HCT116 (cell line): Measurements from ENCODE around the gene SSNA1. TPM values are rescaled to one million over a fixed set of nuclear protein-coding genes. Genes with fewer than 3 reads are reported as not detected.

Experiments
- ATAC-seq: fragments of 200-7000 bp; cut with Tn5 transposase; 2 replicates; pipeline ENCODE4 v1.9.1; 2020; ENCODE audit warnings: mild to moderate bottlenecking, moderate library complexity
- BruUV-seq: library from RNA; stranded (reverse); fragments of 400-500 nt; replicated peaks from 2 replicates; lab custom pipeline; 2021; lab: Mats Ljungman, UMichigan
- CTCF ChIA-PET: fragments of 300-600 bp; sonication (Branson Sonifier 250); formaldehyde crosslinking; loops from one replicate; lab custom pipeline; 2021; ENCODE audit warnings: antibody characterized with exemption; lab: Charles Lee
- POLR2A ChIA-PET: fragments of 300-600, 350-600 bp; sonication (Branson Sonifier 250); formaldehyde crosslinking; loops from one replicate; lab custom pipeline; 2021; ENCODE audit warnings: antibody characterized with exemption; lab: Charles Lee
- RAD21 ChIA-PET, 2 experiments: fragments of 300-600 bp; sonication (Branson Sonifier 250); formaldehyde crosslinking; loops; one replicate each; lab custom pipeline; 2023; ENCODE audit warnings: low total read pairs in 2 of 2; ENCODE audit not compliant: uncharacterized antibody in 2 of 2, unreplicated experiment in 2 of 2, low non-redundant PET in 1 of 2; lab: Charles Lee
- DNase-seq: peaks from one replicate; pipeline ENCODE4 v3.0.0-alpha.2; 2010; ENCODE audit warnings: low read depth, low spot score
- H2AFZ ChIP-seq: fragments of 200-600 bp; shearing (Covaris generic), sonication (generic); 2 replicates; pipeline ENCODE4 v1.6.1; 2017; ENCODE audit warnings: low read depth, mixed run types, mixed read lengths, antibody characterized with exemption, low read length; ENCODE audit not compliant: poor library complexity, severe bottlenecking
- H3K27ac ChIP-seq: 2 replicates; pipeline ENCODE4 v1.5.1; 2012; ENCODE audit warnings: low read depth, low read length
- H3K27me3 ChIP-seq: fragments of 200-600 bp; sonication (generic); 2 replicates; pipeline ENCODE4 v1.6.1; 2016; ENCODE audit warnings: mixed run types, low read length, mixed read lengths; ENCODE audit not compliant: insufficient read depth
- H3K36me3 ChIP-seq, 2 experiments: fragments of 200-500 bp in 1 of 2; fragments of 200-600 bp in 1 of 2; sonication (Bioruptor generic) in 1 of 2; sonication (generic) in 1 of 2; 2 replicates each; pipeline versions ENCODE4 v1.5.1 to v1.6.1; 2014 to 2016; ENCODE audit warnings: low read length in 2 of 2, inconsistent platforms in 1 of 2, mixed read lengths in 1 of 2, mixed run types in 1 of 2; ENCODE audit not compliant: insufficient read depth in 2 of 2, control insufficient read depth in 1 of 2
- H3K4me1 ChIP-seq, 2 experiments: fragments of 200-600 bp in 1 of 2; sonication (generic) in 1 of 2; 2 replicates each; pipeline versions ENCODE4 v1.5.1 to v1.6.1; 2012 to 2017; ENCODE audit warnings: low read length in 2 of 2, inconsistent platforms in 1 of 2, mild to moderate bottlenecking in 1 of 2, mixed read lengths in 1 of 2, mixed run types in 1 of 2, moderate library complexity in 1 of 2; ENCODE audit not compliant: insufficient read depth in 2 of 2, control insufficient read depth in 1 of 2
- H3K4me2 ChIP-seq: fragments of 200-600 bp; sonication (generic); 2 replicates; pipeline ENCODE4 v1.6.1; 2017; ENCODE audit warnings: mixed run types, low read length, mixed read lengths
- H3K4me3 ChIP-seq, 2 experiments: fragments of 200-600 bp in 1 of 2; sonication (generic) in 1 of 2; replicated peaks in 1 of 2; 2 replicates each; pipeline ENCODE4 v1.5.1; 2011 to 2016; ENCODE audit warnings: low read length in 2 of 2, control low read depth in 1 of 2, low read depth in 1 of 2, mild to moderate bottlenecking in 1 of 2, mixed read lengths in 1 of 2, mixed run types in 1 of 2
- H3K79me2 ChIP-seq: fragments of 200-600 bp; sonication (generic); 2 replicates; pipeline ENCODE4 v1.6.1; 2017; ENCODE audit warnings: mild to moderate bottlenecking, mixed run types, low read length, moderate library complexity, mixed read lengths; ENCODE audit not compliant: insufficient read depth
- H3K9ac ChIP-seq: fragments of 200-600 bp; sonication (generic); 2 replicates; pipeline ENCODE4 v1.6.1; 2016; ENCODE audit warnings: low read length, mixed read lengths
- H3K9me2 ChIP-seq: fragments of 200-600 bp; sonication (generic), shearing (Covaris generic); 2 replicates; pipeline ENCODE4 v1.6.1; 2017; ENCODE audit warnings: mixed run types, mild to moderate bottlenecking, moderate library complexity; ENCODE audit not compliant: insufficient read depth
- H3K9me3 ChIP-seq, 2 experiments: fragments of 200-500 bp in 1 of 2; fragments of 200-600 bp in 1 of 2; sonication (Bioruptor generic) in 1 of 2; sonication (generic) in 1 of 2; 2 replicates each; pipeline ENCODE4 v1.6.1; 2014 to 2017; ENCODE audit warnings: low read length in 2 of 2, mixed read lengths in 2 of 2, inconsistent platforms in 1 of 2, low read depth in 1 of 2, mild to moderate bottlenecking in 1 of 2, mixed run types in 1 of 2, moderate library complexity in 1 of 2; ENCODE audit not compliant: control insufficient read depth in 1 of 2, insufficient read depth in 1 of 2
- H4K20me1 ChIP-seq: fragments of 200-600 bp; sonication (generic), shearing (Covaris generic); 2 replicates; pipeline ENCODE4 v1.6.1; 2017; ENCODE audit warnings: mixed run types, mild to moderate bottlenecking, moderate library complexity; ENCODE audit not compliant: insufficient read depth
- CBX3 ChIP-seq: IDR thresholded peaks from 2 replicates; pipeline ENCODE4 v1.6.1; 2012; ENCODE audit warnings: low read depth
- EGR1 ChIP-seq: IDR thresholded peaks from 2 replicates; pipeline ENCODE4 v1.6.1; 2012; ENCODE audit warnings: low read depth
- FOSL1 ChIP-seq: IDR thresholded peaks from 2 replicates; pipeline ENCODE4 v1.6.1; 2012; ENCODE audit warnings: low read depth
- intact Hi-C: fragments of 100-400 bp; cut with micrococcal nuclease; formaldehyde crosslinking; loops from 2 replicates; pipeline ENCODE4 v1.10.0; 2022
- total RNA-seq: library from RNA; stranded (reverse); gene quantifications from one replicate; pipeline ENCODE4 v1.2.1, GENCODE V29; 2021; ENCODE audit not compliant: unreplicated experiment
- TF ChIP-seq, protein P1 (sequence below): IDR thresholded peaks from 2 replicates; pipeline ENCODE4 v1.6.1; 2012

Gene SSNA1
- total RNA-seq, 1 experiment from 2014 or later, result 84.7 TPM

DNA sequence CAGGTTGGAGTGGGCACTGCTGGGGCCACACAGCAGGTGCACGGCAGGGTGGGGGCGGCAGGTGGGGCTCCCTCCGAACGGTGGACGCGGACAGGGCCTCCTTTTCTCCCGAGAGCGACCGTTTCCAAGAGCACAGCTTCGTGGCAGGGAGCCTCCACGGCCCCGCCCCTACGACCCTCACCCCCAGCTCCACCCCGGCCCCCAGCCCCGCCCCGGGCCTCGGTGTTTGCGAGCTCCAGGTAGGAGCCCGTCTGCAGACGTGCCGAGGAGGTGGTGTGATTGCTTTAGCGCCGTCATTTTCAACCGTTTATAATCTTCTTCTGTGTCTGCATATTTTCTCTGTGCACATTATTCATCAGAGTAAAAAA is 40.7 kb upstream of the SSNA1 start:
- POLR2A ChIA-PET, result no interaction called here
- H4K20me1 ChIP-seq, result no peaks in the 10 kb centered on the region
- no peak overlapping the region for H3K4me2 ChIP-seq
- H3K79me2 ChIP-seq, result no peaks in the 10 kb centered on the region
- no peak overlapping the region for H3K27ac ChIP-seq
- CTCF ChIA-PET, result no interaction called here
- no peaks in the 10 kb centered on the region; a peak in 1 of 4 replicates for H3K9me3 ChIP-seq
- no peaks in the 10 kb centered on the region for H3K36me3 ChIP-seq
- TF ChIP-seq FOSL1 (no peak), CBX3 (no peak)
- TF ChIP-seq, protein P1, sequence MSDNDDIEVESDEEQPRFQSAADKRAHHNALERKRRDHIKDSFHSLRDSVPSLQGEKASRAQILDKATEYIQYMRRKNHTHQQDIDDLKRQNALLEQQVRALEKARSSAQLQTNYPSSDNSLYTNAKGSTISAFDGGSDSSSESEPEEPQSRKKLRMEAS, result no peak
- TF ChIP-seq, all 23 proteins: peak for 0
- no peak overlapping the region for H2AFZ ChIP-seq
- H3K9ac ChIP-seq, result no peak overlapping the region
- H3K27me3 ChIP-seq, result no peaks in the 10 kb centered on the region
- DNase-seq, result no peak
- no peak for ATAC-seq
- no peaks in the 10 kb centered on the region for H3K9me2 ChIP-seq
- RAD21 ChIA-PET, result no interaction called here
- no TSS peak for BruUV-seq
- intact Hi-C loops, result no loop called here
- peaks cover 12 to 22% of the 10 kb centered on the region in 2 experiments for H3K4me1 ChIP-seq
- no peak overlapping the region for H3K4me3 ChIP-seq

DNA sequence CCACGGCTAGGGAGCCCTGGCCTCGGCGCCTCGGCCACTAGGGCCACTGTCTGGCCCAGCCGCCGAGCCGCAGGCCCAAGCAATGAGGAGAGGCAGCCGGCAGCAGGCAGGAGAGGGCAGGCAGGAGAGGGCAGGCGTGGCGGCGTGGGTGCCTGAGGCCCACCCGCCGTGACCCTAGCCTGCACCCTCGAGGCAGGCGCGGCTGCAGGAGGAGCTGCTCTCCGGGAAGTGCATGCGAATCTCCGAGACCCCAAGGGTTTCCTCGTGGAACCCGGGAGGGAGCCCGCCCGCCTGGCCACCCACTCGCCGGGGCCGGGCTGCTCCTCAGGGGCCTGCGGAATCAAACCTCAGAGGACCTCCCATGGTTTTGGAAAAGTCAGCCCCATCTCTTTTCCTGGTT is 40.2 kb upstream of the SSNA1 start:
- Histone ChIP-seq H2AFZ (no peak overlapping the region), H3K4me2 (no peak overlapping the region), H3K9me3 (no peaks in the 10 kb centered on the region; a peak in 1 of 4 replicates), H3K79me2 (no peaks in the 10 kb centered on the region), H3K9me2 (no peaks in the 10 kb centered on the region), H3K27ac (no peak overlapping the region), H3K36me3 (no peaks in the 10 kb centered on the region), H3K4me1 (peaks cover 12 to 22% of the 10 kb centered on the region in 2 experiments), H4K20me1 (no peaks in the 10 kb centered on the region), H3K27me3 (no peaks in the 10 kb centered on the region), H3K9ac (no peak overlapping the region), H3K4me3 (no peak overlapping the region)
- BruUV-seq, result no TSS peak
- POLR2A ChIA-PET, result no interaction called here
- CTCF ChIA-PET, result no interaction called here
- ATAC-seq (no peak), DNase-seq (no peak)
- RAD21 ChIA-PET, result no interaction called here
- intact Hi-C loops, result no loop called here
- no peak for TF ChIP-seq FOSL1
- no peak for TF ChIP-seq EGR1
